HCT116 (cell line): ENCODE results near the gene LRCH1.

Source experiments
- CTCF ChIP-seq, 3 experiments: fragments of 200-600 bp in 1 of 3; sonication (generic) in 1 of 3; IDR thresholded peaks in 2 of 3; conservative IDR thresholded peaks in 1 of 3; 2 replicates each; pipeline ENCODE4 v1.5.1; 2012 to 2017; ENCODE audit warnings: low read depth in 2 of 3, low read length in 2 of 3, antibody characterized with exemption in 1 of 3, borderline replicate concordance in 1 of 3, control low read depth in 1 of 3, mild to moderate bottlenecking in 1 of 3, mixed read lengths in 1 of 3, mixed run types in 1 of 3, moderate library complexity in 1 of 3; ENCODE audit not compliant: insufficient read depth in 1 of 3
- EZH2 ChIP-seq: fragments of 200-600 bp; sonication (generic); IDR thresholded peaks from 2 replicates; pipeline ENCODE4 v1.6.1; 2017; ENCODE audit warnings: antibody characterized with exemption, mixed run types
- FOSL1 ChIP-seq: IDR thresholded peaks from 2 replicates; pipeline ENCODE4 v1.6.1; 2012; ENCODE audit warnings: low read depth
- JUND ChIP-seq: IDR thresholded peaks from 2 replicates; pipeline ENCODE4 v1.6.1; 2012
- POLR2AphosphoS5 ChIP-seq: IDR thresholded peaks from 2 replicates; pipeline ENCODE4 v1.6.1; 2011; ENCODE audit warnings: mild to moderate bottlenecking, low read depth, low read length, moderate library complexity
- SIN3A ChIP-seq: IDR thresholded peaks from 2 replicates; pipeline ENCODE4 v1.6.1; 2012; ENCODE audit warnings: low read depth
- ZFX ChIP-seq: fragments of 450-650 bp; IDR thresholded peaks from 2 replicates; pipeline ENCODE4 v1.6.1; 2017
- TF ChIP-seq, protein P1 (sequence below): IDR thresholded peaks from 2 replicates; pipeline ENCODE4 v1.6.1; 2012; ENCODE audit warnings: low read depth

DNA sequence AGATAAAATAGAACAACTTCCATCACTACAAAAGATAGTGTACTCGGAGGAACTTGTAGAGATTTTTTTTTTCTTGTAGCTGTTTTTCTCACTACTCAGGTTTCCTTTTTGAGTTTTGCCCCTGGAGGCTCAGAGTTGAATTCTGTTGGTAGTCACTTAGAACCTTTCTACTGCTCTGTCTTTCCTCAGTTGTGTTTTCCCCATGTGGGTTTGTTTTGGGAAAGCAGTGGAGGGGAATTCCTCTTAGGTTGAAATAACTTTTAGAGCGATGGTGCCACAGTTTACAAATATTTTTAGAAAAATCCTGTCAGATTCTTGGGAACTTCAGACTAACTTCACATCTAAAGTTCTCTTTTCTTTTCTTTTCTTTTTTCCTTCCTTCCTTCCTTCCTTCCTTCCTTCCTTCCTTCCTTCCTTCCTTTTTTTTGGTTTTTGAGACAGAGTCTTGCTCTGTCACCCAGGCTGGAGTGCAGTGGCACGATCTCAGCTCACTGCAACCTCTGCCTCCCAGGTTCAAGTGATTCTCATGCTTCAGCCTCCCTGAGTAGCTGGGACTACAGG, 65.8 kb downstream of the LRCH1 start:
- TF ChIP-seq CTCF (IDR thresholded peaks at IDR 0.05 in 2 of 3, conservative IDR thresholded peaks at IDR 0.05 in 1 of 3; ENCODE audit: borderline replicate concordance in 1 of 3, insufficient read depth in 1 of 3, low read depth in 2 of 3, low read length in 2 of 3) (no peak), POLR2AphosphoS5 (no peak), EZH2 (no peak), SIN3A (no peak), FOSL1 (no peak), JUND (no peak), ZFX (no peak)
- TF ChIP-seq, protein P1, sequence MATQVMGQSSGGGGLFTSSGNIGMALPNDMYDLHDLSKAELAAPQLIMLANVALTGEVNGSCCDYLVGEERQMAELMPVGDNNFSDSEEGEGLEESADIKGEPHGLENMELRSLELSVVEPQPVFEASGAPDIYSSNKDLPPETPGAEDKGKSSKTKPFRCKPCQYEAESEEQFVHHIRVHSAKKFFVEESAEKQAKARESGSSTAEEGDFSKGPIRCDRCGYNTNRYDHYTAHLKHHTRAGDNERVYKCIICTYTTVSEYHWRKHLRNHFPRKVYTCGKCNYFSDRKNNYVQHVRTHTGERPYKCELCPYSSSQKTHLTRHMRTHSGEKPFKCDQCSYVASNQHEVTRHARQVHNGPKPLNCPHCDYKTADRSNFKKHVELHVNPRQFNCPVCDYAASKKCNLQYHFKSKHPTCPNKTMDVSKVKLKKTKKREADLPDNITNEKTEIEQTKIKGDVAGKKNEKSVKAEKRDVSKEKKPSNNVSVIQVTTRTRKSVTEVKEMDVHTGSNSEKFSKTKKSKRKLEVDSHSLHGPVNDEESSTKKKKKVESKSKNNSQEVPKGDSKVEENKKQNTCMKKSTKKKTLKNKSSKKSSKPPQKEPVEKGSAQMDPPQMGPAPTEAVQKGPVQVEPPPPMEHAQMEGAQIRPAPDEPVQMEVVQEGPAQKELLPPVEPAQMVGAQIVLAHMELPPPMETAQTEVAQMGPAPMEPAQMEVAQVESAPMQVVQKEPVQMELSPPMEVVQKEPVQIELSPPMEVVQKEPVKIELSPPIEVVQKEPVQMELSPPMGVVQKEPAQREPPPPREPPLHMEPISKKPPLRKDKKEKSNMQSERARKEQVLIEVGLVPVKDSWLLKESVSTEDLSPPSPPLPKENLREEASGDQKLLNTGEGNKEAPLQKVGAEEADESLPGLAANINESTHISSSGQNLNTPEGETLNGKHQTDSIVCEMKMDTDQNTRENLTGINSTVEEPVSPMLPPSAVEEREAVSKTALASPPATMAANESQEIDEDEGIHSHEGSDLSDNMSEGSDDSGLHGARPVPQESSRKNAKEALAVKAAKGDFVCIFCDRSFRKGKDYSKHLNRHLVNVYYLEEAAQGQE, result no peak
